HG02798 (cell line): ENCODE measurements around the gene PKP2.
"Not testable (repeated sequence)": the region's sequence is repeated elsewhere in the genome, so short reads cannot be mapped to it uniquely, and the experiment has no call there.

Source experiments
- ATAC-seq: cut with Tn5 transposase; IDR thresholded peaks from one replicate; pipeline ENCODE4 v1.9.1; 2021; ENCODE audit warnings: mild to moderate bottlenecking; ENCODE audit not compliant: unreplicated experiment, poor library complexity

The PKP2 gene

GRCh38 chr12:32872416-32872815, 24.2 kb downstream of the PKP2 start:
- ATAC-seq: not testable (repeated sequence)

DNA sequence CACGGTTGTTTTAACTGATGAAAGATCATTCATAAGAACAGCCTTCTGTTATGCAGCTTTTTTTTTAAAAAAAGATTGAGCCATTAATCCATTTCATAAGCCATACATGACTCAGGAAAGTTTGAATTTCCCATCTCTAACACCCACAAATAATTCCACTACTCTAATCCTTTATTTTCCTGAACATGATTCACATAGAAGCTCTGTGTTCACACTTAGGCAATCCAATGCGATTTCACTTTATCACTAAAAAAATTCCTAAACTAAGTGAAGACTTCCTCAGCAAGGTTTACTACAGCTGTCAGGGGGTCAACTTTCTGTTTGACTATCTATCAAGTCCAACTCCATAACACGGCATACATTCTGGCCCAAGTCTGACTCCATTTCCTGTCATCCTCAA, 25.9 kb downstream of the PKP2 start:
- no peak for ATAC-seq

- ATAC-seq: no peak
These were observed 27.7 kb downstream of the PKP2 start for GRCh38 chr12:32868885-32869284.

- ATAC-seq: no peak
These were observed 31.8 kb downstream of the PKP2 start for GRCh38 chr12:32864731-32865130.

DNA sequence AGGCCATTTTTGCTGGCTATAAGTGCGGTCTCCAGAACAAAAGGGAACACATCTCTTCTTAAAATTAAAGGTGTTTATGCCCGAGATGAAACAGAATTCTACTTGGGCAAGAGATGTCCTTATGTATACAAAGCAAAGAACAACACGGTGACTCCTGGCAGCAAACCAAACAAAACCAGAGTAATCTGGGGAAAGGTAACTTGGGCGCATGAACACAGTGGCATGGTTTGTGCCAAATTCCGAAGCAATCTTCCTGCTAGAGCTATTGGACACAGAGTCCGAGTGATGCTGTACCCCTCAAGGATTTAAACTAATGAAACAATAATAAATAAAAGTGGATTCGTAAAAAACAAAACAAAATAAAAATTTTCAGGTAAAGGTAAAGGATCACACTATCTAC, 33.4 kb downstream of the PKP2 start:
- no peak for ATAC-seq

DNA sequence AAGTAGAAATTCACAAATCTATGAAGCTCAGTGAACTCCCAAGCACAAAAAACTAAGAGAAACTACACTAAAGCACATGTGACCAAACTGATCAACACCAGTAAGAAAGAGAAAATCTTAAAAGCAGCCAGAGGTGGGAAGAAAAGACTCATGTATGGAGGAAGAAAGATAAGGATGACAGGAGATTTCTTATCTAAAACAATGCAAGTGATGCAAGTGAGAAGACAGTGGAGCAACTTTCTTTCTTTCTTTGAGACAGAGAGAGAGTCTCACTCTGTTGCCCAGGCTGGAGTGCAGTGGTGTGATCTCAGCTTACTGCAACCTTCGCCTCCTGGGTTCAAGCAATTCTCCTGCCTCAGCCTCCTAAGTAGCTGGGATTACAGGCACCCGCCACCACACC, 34.9 kb downstream of the PKP2 start:
- not testable (repeated sequence) for ATAC-seq

GRCh38 chr12:32860192-32860591, 36.4 kb downstream of the PKP2 start:
- ATAC-seq: no peak

GRCh38 chr12:32859389-32859788, 37.2 kb downstream of the PKP2 start:
- no peak for ATAC-seq

- ATAC-seq: no peak
These were observed 41.9 kb downstream of the PKP2 start for GRCh38 chr12:32854716-32855115.

- no peak for ATAC-seq
These were observed 42.5 kb downstream of the PKP2 start for GRCh38 chr12:32854097-32854496.

DNA sequence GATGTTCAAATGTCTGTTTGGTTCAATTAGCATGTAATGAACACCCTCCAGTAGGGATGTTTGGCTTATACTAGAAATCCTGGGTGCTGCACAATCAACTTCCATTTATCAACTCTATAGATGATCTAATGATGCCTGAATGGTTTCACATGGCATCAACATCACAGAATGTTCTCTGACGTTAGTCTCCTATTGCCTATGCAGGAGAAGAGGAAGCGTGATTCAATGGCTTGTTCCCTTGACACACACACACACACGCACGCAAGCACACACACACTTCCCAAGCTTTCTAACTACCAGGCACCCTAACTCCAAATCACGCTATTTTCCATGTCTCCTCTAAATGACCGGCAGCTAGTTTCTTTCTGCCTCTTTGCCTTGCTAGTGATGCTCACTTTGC, 49.3 kb downstream of the PKP2 start:
- no peak for ATAC-seq

- no peak for ATAC-seq
These were observed 50.5 kb downstream of the PKP2 start for GRCh38 chr12:32846053-32846452.

DNA sequence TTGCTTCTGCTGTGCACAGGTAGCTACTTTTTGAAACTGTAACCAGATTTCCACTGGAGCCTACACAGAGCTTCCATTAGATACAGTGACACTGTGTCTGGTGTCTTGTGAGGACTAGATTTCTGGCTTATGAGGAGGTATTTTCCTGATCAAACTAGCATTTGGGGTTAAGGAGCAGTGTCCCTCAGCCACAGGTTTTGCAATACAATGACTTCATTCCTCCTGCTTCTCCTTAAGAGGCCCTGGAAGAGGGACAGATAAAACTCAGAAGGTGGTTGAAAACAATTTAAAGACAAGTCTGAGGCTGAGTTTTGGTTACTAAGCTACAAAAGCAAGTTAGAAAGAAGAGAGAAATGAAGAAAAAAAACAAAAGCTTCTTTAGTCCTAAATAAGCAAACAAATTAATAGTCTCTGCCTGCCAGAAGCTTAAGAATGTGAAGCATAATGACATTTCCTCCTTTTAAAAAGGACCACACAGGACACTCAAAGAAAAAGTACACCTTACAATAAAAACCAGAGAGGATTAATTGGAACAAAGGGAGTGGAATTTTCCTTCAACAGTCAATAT, 53.0 kb downstream of the PKP2 start:
- ATAC-seq: no peak

DNA sequence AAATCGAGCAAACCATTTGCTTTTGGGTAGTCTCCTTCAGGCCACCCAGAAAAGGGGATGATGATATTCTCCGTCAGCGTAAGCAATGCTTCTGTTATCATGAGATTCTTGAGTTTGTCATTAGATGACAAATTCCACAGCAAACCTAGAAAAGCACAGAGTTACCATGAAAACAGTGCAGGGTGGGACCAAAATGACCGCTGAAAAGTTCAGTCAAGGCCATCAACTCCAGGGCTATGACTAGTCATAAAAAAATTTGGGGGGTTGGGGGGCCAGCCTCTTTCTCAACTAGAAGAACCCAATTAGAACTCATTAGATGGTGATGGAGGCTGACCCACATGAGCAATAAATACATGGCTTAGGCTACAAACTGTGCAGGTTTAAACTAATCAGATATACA, 55.5 kb downstream of the PKP2 start:
- ATAC-seq: no peak

DNA sequence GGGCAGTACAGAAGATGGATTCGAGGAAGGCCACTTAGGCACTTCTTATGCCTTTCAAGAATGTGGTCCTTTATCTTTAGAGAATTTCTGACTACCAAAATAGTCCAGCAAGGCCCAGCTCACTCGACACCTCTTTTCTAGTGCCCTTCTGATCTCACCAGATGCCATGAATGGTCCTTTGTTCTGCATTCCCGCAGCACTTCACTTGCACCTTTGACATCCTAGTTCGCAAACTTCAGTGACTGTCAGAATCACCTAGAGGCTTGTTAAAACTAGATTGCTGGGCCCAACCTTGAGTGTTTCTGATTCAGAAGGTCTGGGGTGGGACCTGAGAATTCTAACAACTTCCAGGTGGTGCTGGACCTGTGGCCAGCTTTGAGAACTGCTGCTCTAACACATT, 56.7 kb downstream of the PKP2 start:
- ATAC-seq: no peak

- no peak for ATAC-seq
These were observed 58.6 kb downstream of the PKP2 start for GRCh38 chr12:32837974-32838373.

- no peak for ATAC-seq
These were observed 59.9 kb downstream of the PKP2 start for GRCh38 chr12:32836710-32837109.

- ATAC-seq: no peak
These were observed 62.5 kb downstream of the PKP2 start for GRCh38 chr12:32834122-32834521.

DNA sequence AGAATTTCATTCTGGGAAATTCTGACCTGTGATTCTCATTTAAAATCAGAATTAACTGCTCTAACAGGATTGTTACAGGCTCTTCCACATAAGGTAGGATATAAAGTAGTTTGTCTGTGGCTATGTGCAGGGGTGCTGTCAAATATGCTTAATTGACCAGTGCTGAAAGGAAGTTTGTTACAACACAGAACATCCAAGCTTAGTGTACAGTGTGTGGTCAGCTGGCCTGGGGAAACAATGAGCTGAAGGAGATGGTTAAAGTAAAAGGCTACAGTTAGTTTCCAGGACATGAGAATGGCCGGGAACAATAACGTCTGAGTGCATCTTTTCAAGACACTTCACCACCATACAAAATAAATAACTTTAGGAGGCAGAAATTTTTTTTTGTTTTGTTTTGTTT, 68.0 kb downstream of the PKP2 start:
- ATAC-seq: no peak

- no peak for ATAC-seq
These were observed 68.5 kb downstream of the PKP2 start for GRCh38 chr12:32828120-32828519.

DNA sequence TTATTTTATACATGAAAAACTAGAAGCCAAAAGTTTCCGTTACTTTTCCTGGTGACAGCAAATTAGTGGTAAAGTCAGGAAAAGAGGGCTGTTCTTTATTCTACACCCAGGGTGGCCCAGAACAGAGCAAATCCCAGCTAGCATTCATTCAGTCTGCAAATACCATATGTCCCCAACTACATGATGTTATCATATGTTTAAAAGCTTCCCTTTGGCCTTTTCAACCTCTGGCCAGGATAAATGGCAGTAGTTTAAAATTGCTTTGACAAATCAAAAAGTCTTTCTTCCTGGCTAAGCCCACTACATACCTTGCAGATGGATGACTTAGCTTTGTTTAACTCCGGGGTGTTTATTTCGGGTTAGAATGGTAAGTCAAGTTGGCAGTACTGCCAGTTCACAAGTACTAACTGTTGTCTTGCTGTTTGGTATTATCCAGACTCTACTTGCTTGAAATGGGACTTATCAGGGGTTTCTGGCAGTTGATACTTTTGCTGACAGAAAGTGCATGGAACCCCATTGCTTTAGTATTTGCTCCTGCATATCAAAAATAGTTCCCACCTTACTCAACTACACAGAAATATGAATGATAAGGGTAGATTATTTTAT, 69.7 kb downstream of the PKP2 start:
- ATAC-seq: no peak

DNA sequence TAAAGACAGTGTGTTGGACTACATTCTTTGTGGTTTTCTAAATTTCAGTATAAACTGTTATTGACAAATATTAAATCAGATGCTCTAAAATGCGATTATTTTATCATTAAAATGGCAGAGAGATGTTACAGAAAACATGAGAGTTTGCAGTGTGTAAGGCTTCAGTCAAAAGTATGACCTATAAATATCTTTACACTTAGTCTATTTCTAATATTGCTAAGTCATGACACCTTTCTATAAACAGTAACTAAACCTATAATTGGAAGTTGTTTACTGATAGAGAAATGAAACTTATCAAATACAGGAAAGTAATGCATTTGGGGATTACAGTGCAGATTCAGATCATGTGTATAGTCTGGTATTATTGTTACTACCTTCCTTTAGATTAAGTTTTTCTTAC, 72.0 kb downstream of the PKP2 start:
- no peak for ATAC-seq

DNA sequence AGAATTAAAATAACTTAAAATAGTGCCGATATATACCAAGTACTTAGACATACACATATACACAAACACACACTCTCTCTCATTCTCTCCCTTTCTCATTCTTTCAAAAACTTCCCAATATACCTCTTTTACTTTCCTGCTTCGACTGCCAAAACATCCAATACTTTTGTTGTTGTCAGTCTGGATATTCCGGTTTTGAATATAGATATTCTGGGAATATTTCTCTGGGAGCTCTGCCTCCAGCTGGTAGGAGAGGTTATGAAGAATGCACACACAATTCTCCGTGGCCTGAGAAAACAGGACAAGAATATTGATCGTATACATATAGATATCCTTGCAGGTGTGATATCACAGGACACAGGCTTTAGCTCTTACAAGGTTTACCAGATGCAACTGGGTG, 74.2 kb downstream of the PKP2 start:
- ATAC-seq: no peak
